Astrocyte (in vitro differentiated cells and primary cell): ENCODE measurements around the gene PDP2. TPM values are rescaled to one million over a fixed set of nuclear protein-coding genes. Genes with fewer than 3 reads are reported as not detected.

Experiments used
- DNase-seq: peaks from one replicate; pipeline ENCODE4 v3.0.0-alpha.2; 2010; ENCODE audit warnings: low read depth
- FAIRE-seq: peaks from 2 replicates; lab custom pipeline; 2011; peaks lifted over from hg19 to GRCh38; lab: Jason Lieb, UNC
- H2AFZ ChIP-seq: 2 replicates; pipeline ENCODE4 v1.6.0; 2012; ENCODE audit warnings: low read depth, low read length, inconsistent platforms
- H3K27ac ChIP-seq: 2 replicates; pipeline ENCODE4 v1.5.1; 2011; ENCODE audit warnings: low read depth, low read length, inconsistent platforms
- H3K27me3 ChIP-seq: 2 replicates; pipeline ENCODE4 v1.6.0; 2011; ENCODE audit warnings: low read length, inconsistent platforms; ENCODE audit not compliant: insufficient read depth
- H3K36me3 ChIP-seq: 2 replicates; pipeline ENCODE4 v1.5.1; 2011; ENCODE audit warnings: low read length, inconsistent platforms; ENCODE audit not compliant: insufficient read depth
- H3K4me1 ChIP-seq: 2 replicates; pipeline ENCODE4 v1.5.1; 2011; ENCODE audit warnings: low read length, inconsistent platforms; ENCODE audit not compliant: insufficient read depth
- H3K4me2 ChIP-seq: 2 replicates; pipeline ENCODE4 v1.6.0; 2012; ENCODE audit warnings: low read length, inconsistent platforms
- H3K4me3 ChIP-seq: 2 replicates; pipeline ENCODE4 v1.5.1; 2011; ENCODE audit warnings: low read depth, mild to moderate bottlenecking, low read length, inconsistent platforms; ENCODE audit not compliant: insufficient read depth
- H3K79me2 ChIP-seq: 2 replicates; pipeline ENCODE4 v1.6.0; 2012; ENCODE audit warnings: mild to moderate bottlenecking, low read length, inconsistent platforms; ENCODE audit not compliant: insufficient read depth
- H3K9ac ChIP-seq: 2 replicates; pipeline ENCODE4 v1.6.0; 2012; ENCODE audit warnings: mild to moderate bottlenecking, low read length, inconsistent platforms
- H3K9me3 ChIP-seq: 2 replicates; pipeline ENCODE4 v1.5.1; 2012; ENCODE audit warnings: low read depth, mild to moderate bottlenecking, low read length, inconsistent platforms; ENCODE audit not compliant: insufficient read depth
- H4K20me1 ChIP-seq: 2 replicates; pipeline ENCODE4 v1.6.0; 2012; ENCODE audit warnings: low read length, inconsistent platforms; ENCODE audit not compliant: insufficient read depth
- H3K27ac Mint-ChIP-seq: one replicate; pipeline ENCODE4 v1.8.0; 2021; ENCODE audit warnings: mild to moderate bottlenecking, mixed read lengths; ENCODE audit not compliant: unreplicated experiment
- H3K27me3 Mint-ChIP-seq: one replicate; pipeline ENCODE4 v1.8.0; 2021; ENCODE audit warnings: low read depth, mixed read lengths; ENCODE audit not compliant: unreplicated experiment
- H3K36me3 Mint-ChIP-seq: one replicate; pipeline ENCODE4 v1.8.0; 2021; ENCODE audit warnings: low read depth, mixed read lengths; ENCODE audit not compliant: unreplicated experiment
- H3K4me1 Mint-ChIP-seq: one replicate; pipeline ENCODE4 v1.8.0; 2021; ENCODE audit warnings: low read depth, mixed read lengths; ENCODE audit not compliant: unreplicated experiment
- H3K4me3 Mint-ChIP-seq: one replicate; pipeline ENCODE4 v1.8.0; 2021; ENCODE audit warnings: mild to moderate bottlenecking, moderate library complexity, mixed read lengths; ENCODE audit not compliant: unreplicated experiment
- H3K9me3 Mint-ChIP-seq: one replicate; pipeline ENCODE4 v1.8.0; 2021; ENCODE audit warnings: mild to moderate bottlenecking, mixed read lengths; ENCODE audit not compliant: unreplicated experiment
- CTCF ChIP-seq: IDR thresholded peaks from 2 replicates; pipeline ENCODE4 v1.5.1; 2011; ENCODE audit warnings: low read depth, mild to moderate bottlenecking, inconsistent platforms, low read length, moderate library complexity; ENCODE audit not compliant: insufficient read depth
- EZH2 ChIP-seq: IDR thresholded peaks from 2 replicates; pipeline ENCODE4 v1.6.1; 2012; ENCODE audit warnings: mild to moderate bottlenecking, low read length, inconsistent platforms; ENCODE audit not compliant: insufficient read depth
- total RNA-seq: library from RNA; stranded (reverse); gene quantifications from 2 replicates; pipeline ENCODE4 v1.2.1, GENCODE V29; 2021

Gene PDP2
- total RNA-seq, 1 donor from 2014 or later = 16.8 TPM

- Histone ChIP-seq H3K36me3 (no peaks in the 10 kb centered on the region), H3K4me3 (no peak overlapping the region), H3K4me2 (no peak overlapping the region), H4K20me1 (peaks cover 5% of the 10 kb centered on the region), H3K27me3 (peaks cover 39% of the 10 kb centered on the region), H3K79me2 (no peaks in the 10 kb centered on the region), H3K9ac (no peak overlapping the region), H2AFZ (no peak overlapping the region), H3K4me1 (peaks cover 9% of the 10 kb centered on the region), H3K27ac (no peak overlapping the region), H3K9me3 (no peaks in the 10 kb centered on the region)
- peaks cover 74% of the 10 kb centered on the region for H3K27me3 Mint-ChIP-seq
- DNase-seq (no peak), FAIRE-seq (no peak)
- no peak for TF ChIP-seq CTCF
- TF ChIP-seq EZH2 = no peak
- peaks cover 3% of the 10 kb centered on the region for H3K36me3 Mint-ChIP-seq
- peaks cover 5% of the 10 kb centered on the region for H3K4me1 Mint-ChIP-seq
- H3K27ac Mint-ChIP-seq = no peak overlapping the region
- H3K9me3 Mint-ChIP-seq = peaks cover 11% of the 10 kb centered on the region
- no peak overlapping the region for H3K4me3 Mint-ChIP-seq
Observed at GRCh38 chr16:66847533-66848067, 32.7 kb upstream of the PDP2 start.

GRCh38 chr16:66848172-66848571 lies 32.1 kb upstream of the PDP2 start:
- Mint-ChIP-seq H3K4me1 (peaks cover 5% of the 10 kb centered on the region), H3K4me3 (no peak overlapping the region), H3K27ac (no peak overlapping the region), H3K36me3 (no peaks in the 10 kb centered on the region), H3K9me3 (peaks cover 8% of the 10 kb centered on the region), H3K27me3 (peaks cover 74% of the 10 kb centered on the region)
- DNase-seq = no peak
- TF ChIP-seq EZH2 (no peak), CTCF (no peak)
- Histone ChIP-seq H3K9me3 (no peaks in the 10 kb centered on the region), H3K79me2 (no peaks in the 10 kb centered on the region), H2AFZ (no peak overlapping the region), H4K20me1 (peaks cover 5% of the 10 kb centered on the region), H3K27ac (no peak overlapping the region), H3K4me2 (no peak overlapping the region), H3K9ac (no peak overlapping the region), H3K4me3 (no peak overlapping the region), H3K27me3 (peaks cover 39% of the 10 kb centered on the region), H3K36me3 (no peaks in the 10 kb centered on the region), H3K4me1 (peaks cover 4% of the 10 kb centered on the region)
- no peak for FAIRE-seq

GRCh38 chr16:66849021-66849420 lies 31.3 kb upstream of the PDP2 start:
- TF ChIP-seq EZH2 = no peak
- no peak for TF ChIP-seq CTCF
- H3K36me3 ChIP-seq = no peaks in the 10 kb centered on the region
- no peak overlapping the region for H2AFZ ChIP-seq
- H3K27ac ChIP-seq = no peak overlapping the region
- H3K79me2 ChIP-seq = no peaks in the 10 kb centered on the region
- peaks cover 36% of the 10 kb centered on the region for H3K27me3 ChIP-seq
- DNase-seq = no peak
- Mint-ChIP-seq H3K9me3 (peaks cover 2% of the 10 kb centered on the region), H3K4me3 (no peak overlapping the region), H3K4me1 (peaks cover 5% of the 10 kb centered on the region), H3K36me3 (no peaks in the 10 kb centered on the region), H3K27me3 (peaks cover 73% of the 10 kb centered on the region), H3K27ac (no peak overlapping the region)
- H3K4me2 ChIP-seq = no peak overlapping the region
- peaks cover 5% of the 10 kb centered on the region for H4K20me1 ChIP-seq
- H3K4me1 ChIP-seq = peaks cover 4% of the 10 kb centered on the region
- H3K4me3 ChIP-seq = no peak overlapping the region
- no peak overlapping the region for H3K9ac ChIP-seq
- H3K9me3 ChIP-seq = no peaks in the 10 kb centered on the region
- FAIRE-seq = no peak
